NCI-H460 (cell line): Measurements from ENCODE around the gene SLC39A11. TPM values are rescaled to one million over a fixed set of nuclear protein-coding genes. Genes with fewer than 3 reads are reported as not detected.
"Not testable (repeated sequence)": the region's sequence is repeated elsewhere in the genome, so short reads cannot be mapped to it uniquely, and the experiment has no call there.

ENCODE experiments used
- DNase-seq: peaks from one replicate; pipeline ENCODE4 v3.0.0-alpha.2; 2016; ENCODE audit warnings: low read depth; ENCODE audit errors: extremely low read depth
- total RNA-seq: library from RNA; depleted of rRNA; stranded (reverse); fragments of >200 nt; shearing (Covaris generic); gene quantifications from 2 replicates; pipeline ENCODE4 v1.2.3, GENCODE V29; 2014

Gene SLC39A11
- total RNA-seq, 1 experiment from 2014 or later: 14.5 TPM

DNA sequence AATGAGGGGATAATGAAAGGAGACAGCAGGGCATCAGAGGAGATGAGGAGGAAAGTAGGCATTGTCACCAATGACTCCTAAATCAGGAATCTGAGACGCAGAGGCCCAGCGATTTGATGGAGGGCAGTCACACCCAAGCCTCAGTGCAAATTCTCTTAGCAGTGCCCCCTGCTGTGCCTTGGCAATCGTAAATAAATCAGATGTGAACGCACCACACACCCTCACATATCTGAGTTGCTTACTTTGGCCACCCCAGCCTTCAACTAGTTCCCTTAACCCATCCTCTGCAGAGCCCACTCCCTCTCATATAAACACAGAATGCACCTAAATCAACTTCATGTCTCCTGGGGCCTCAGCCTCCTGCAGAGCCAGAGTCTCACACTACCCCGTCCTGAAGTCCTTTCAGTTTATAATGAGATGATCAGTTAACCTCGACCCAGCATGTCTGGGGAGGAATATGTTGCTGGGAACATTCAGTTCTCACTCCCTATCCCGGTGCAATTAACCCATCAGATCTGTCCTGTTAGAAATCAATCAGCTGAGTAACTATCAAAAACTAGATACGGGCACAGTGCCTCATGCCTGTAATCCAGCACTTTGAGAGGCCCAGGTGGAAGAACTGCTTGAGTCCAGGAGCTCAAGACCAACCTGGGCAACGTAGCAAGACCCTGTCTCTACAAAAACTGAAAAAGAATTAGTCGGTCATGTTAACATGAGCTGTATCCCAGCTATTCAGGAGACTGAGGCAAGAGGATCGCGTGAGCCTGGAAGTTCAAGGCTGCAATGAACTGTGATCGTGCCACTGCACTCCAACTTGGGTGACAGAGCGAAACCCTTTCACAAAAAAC is 78.4 kb downstream of the SLC39A11 start:
- DNase-seq: peak; percentile 5

- DNase-seq: no peak
Measured at GRCh38 chr17:73013301-73013700, 79.2 kb downstream of the SLC39A11 start.

DNA sequence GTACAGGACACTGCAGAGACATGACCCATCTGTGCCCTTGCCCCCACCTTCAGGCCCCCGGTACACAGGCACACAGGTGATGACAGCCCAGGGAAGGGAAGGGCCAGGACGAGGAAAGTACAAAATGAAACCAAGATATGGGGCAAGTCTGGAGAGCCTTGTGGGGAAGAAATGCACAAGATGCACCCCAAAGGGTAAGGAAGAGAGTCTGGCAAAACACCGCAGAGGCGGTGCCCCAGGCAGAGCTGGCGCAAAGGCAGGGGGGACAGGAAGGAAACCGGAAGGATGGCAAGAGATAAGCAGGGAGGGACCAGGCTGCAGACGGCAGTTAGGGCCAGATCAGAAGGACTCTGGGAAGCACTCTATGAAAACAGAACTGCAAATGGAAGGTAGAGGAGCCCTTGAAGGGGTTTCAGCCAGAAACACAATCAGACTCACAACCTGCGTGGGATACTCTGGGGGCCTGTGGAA is 81.4 kb downstream of the SLC39A11 start:
- no peak for DNase-seq

DNA sequence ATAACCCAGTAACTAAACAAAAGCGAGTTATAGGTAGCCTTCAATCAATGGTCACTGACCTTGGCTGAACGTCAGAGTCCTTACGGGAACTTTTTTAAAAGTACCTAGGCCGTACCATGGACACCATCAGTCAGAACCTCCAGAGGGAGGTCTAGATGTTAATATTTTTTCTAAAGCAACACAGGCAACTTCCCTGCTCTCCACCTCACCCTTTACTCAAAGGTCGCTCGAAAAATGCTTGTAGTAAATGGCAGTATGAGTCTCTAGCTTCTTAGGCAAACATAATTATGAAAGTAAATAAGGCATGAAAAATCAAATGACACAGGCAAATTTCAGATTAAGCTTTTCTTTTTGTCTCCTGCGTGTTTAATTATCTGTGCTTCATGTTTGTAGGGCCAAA is 82.1 kb downstream of the SLC39A11 start:
- no peak for DNase-seq

- no peak for DNase-seq
Measured at GRCh38 chr17:73007407-73007806, 85.1 kb downstream of the SLC39A11 start.

- DNase-seq: no peak
Measured at GRCh38 chr17:73005360-73005759, 87.1 kb downstream of the SLC39A11 start.

DNA sequence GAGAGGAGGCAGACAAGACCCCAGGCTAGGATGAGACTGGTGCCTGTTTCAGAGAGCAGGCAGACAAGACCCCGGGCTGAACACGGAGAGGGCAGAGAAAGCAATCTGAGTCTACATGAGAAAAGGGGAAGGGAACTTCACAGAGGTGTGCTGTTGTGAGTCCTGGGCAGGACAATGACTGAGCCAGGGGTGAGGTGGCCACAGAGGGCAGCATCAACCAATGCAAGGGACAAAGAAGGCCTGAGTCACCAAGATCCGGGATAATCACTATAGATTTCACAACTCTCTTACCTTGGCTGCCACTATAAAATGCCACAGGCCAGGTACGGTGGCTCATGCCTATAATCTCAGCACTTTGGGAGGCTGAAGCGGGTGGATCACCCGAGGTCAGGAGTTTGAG is 89.0 kb downstream of the SLC39A11 start:
- no peak for DNase-seq

GRCh38 chr17:73000832-73001231 is 91.7 kb downstream of the SLC39A11 start:
- DNase-seq: no peak

DNA sequence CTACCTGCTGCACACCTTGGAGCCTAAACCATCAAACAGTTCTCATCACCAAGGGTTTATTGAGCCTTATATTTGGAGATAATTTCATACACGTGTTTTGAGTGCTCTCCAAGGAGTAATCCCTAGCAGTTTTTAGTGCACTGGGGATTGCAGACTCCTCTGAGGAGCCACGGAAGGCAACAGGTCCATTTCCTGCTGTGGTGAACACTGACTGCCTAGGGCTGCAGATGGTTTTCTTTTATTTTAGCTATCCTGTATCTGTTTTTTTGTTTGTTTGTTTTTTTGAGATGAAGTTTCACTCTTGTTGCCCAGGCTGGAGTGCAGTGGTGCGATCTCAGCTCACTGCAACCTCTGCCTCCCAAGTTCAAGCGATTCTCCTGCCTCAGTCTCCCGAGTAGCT is 93.0 kb downstream of the SLC39A11 start:
- DNase-seq: not testable (repeated sequence)

DNA sequence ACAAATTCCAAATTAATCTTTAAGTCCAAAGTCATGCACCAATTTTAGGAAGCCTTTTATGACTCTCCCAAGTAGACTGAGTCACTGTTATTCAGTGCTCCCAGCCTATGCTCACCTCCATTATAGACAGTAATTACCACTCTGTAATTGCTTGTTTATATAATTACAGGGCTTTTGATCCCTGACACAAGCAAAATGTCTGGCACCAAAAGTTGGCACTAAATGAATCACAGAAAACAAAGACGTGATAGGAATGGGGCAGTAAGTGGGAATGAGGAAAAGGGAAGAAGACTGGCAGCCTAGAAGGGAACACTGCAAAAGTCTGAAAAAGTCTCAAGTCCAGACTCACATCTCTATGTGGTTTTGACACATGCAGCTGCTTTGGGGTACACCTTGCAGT is 94.1 kb downstream of the SLC39A11 start:
- no peak for DNase-seq

DNA sequence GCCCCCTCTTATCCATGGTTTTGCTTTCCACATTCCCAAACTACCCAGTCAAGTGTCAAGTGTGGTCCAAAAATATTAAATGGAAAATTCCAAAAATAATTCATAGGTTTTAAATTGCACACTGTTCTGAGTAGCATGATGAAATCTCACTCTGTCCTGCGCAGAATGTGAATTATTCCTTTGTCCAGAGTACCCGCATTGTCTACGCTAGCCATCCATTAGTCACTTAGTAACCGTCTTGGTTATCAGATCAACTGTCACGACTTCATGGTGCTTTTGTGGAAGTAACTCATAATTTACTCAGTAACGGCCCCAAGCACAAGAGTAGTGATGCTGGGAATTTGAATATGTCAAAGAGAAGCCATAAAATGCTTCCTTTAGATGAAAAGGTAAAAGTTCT is 94.9 kb downstream of the SLC39A11 start:
- no peak for DNase-seq

DNA sequence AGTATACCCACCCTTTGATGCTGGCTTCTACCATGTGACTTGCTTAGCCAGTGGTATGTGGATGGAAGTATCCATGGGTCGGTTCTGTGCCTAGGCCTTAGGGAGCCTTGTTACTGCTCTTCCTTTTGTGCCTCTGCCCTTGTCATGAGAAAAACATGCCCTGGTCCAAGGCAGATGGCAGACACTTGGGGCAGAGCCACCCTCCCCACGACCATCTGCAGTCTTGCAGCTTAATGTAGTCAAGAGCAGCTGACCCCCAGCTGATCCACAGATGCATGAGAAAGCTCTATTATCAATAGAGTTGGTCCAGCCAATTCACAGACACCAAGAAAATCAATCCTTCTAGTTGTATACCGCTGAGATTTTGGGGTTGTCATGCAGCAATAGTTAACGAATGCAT is 95.7 kb downstream of the SLC39A11 start:
- no peak for DNase-seq

DNA sequence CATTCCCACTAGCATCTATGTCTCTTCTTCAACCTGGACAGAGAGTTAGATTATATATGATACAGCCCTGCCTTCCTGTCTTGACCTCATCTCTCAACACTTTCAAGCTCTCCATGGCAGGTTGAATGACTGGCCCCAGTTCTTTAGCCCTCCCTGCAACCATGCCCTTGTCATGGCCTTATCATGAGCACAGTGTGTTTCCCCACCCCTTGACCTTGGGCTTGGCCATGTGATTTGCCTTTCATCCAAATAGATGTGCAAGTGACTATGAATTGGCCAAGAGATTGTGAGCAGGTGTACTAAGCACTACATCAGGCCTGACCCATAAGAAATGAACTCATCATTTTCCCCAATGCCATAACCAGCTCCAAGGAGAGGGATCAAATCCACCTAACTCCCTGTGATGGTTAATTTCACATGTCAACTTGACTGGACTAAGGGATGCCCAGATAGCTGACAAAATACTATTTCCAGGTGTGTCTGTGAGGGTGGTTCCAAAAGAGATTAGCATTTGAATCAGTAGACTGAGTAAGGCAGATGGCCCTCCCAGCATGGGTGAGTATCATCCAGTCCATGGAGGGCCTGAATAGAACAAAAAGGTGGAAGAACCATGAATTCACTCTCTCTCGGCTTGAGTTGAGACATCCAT is 97.4 kb downstream of the SLC39A11 start:
- DNase-seq: no peak

- DNase-seq: not testable (repeated sequence)
Measured at GRCh38 chr17:72992783-72993467, 99.6 kb downstream of the SLC39A11 start.

GRCh38 chr17:72991651-72992050 is 100.8 kb downstream of the SLC39A11 start:
- no peak for DNase-seq

DNA sequence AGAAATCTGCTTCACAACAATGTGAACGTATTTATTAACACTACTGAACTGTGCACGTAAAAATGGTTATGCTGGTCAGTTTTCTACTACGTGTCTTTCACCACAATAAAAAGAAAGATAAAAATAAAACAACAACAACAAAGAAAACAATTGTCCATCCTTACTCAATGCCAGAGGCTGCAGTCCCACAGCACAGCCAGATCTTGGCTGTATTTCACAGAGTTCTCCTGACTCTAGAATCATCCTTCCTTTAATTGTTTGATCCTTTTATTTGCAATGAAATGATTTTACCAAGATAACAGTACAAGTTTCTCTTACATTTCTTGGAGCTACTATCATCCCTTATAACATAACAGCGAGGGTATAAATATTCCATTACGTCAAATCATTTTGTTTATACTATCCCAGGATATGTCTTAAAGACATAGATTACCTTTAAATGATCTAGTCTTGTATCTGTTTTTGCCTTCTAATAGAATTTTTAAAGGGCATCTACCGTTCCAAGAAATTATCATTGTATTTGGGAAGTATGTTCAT is 103.3 kb downstream of the SLC39A11 start:
- no peak for DNase-seq

- DNase-seq: no peak
Measured at GRCh38 chr17:72988451-72988850, 104.0 kb downstream of the SLC39A11 start.

- DNase-seq: no peak
Measured at GRCh38 chr17:72987166-72987565, 105.3 kb downstream of the SLC39A11 start.

DNA sequence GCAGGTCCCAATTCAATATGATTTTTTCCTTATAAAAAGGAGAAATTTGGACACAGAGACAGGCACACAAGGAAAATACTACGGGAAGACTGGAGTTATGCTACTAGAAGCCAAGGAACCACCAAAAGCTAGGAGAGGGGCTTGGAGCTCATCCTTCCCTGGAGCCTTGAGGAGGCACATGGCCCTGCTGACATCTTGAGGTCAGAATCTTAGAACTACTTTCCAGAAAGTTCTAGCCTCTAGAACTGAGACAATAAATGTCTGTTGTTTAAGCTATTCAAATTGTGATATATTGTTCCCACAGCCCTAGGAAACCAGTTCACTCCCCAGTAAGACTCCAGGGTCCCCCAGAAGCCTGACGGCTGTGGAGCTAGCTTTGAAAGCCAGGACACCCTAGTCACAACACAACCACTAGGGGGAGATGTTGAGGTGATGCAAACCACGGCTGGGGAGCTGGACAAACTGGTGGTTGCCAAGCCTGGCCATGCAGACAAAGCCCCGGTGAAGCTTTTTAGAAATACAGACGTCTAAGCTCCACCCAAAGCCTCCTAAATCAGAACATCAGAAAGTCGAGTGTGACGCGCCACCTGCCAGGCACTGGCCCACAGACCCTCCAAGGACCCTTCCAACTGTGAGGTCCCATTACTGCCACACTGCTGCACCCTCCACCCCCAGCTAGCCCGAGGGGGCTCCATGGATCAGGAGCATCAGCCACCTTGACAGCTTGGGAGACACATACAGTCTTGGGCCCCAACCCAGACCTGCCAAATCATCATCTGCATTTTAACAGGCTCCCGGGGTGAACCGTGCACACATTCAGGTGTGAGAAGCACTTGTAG is 106.4 kb downstream of the SLC39A11 start:
- peak; percentile 66 for DNase-seq

DNA sequence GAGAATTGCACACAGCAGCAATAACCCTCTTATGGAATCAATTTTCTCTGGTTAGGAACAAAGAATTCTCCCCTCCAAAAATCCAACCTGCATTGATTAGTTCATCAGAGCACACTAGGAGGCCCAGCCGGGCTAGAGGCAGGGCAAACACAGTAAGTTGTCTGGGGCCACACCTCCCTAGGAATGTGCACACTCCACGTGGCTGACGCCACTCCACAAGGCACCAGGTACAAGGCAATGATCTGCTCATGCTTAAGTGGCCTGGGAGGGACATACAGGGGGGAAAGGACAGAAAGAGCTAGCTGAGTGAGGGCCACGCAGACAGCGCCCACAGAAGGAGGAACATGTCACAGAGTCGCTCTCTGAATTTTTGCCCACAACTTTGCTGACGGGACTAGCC is 107.6 kb downstream of the SLC39A11 start:
- no peak for DNase-seq
